Vagina (tissue), 2 donors: ENCODE results near the gene RFPL4AL1.

Experiments used
- CTCF ChIP-seq, 3 experiments: fragments of 450-650 bp in 2 of 3; fragments of 200-600 bp in 1 of 3; sonication (generic) in 1 of 3; IDR thresholded peaks; one replicate each; pipeline ENCODE4 v1.5.1; 2017 to 2019; ENCODE audit warnings: antibody characterized with exemption in 3 of 3, mild to moderate bottlenecking in 2 of 3, moderate library complexity in 2 of 3
- POLR2A ChIP-seq, 2 donors: fragments of 450-650 bp; IDR thresholded peaks; one replicate each; pipeline ENCODE4 v1.6.1; 2017; ENCODE audit warnings: antibody characterized with exemption in 2 of 2, mild to moderate bottlenecking in 2 of 2, moderate library complexity in 2 of 2
- POLR2AphosphoS5 ChIP-seq, 2 donors: sonication (generic); formaldehyde crosslinking; IDR thresholded peaks; one replicate each; pipeline ENCODE4 v1.9.0; 2017; ENCODE audit warnings: antibody characterized with exemption in 2 of 2, mild to moderate bottlenecking in 2 of 2, low read depth in 1 of 2; ENCODE audit not compliant: insufficient read depth in 1 of 2

GRCh38 chr19:55723491-55723890, 45.4 kb upstream of the RFPL4AL1 start:
- TF ChIP-seq CTCF (IDR thresholded peaks at IDR 0.05) (no peak), POLR2A (IDR thresholded peaks at IDR 0.05) (no peak), POLR2AphosphoS5 (IDR thresholded peaks at IDR 0.05; ENCODE audit: insufficient read depth in 1 of 2, low read depth in 1 of 2) (no peak)
